HG02623 (cell line): Measurements from ENCODE around the gene PPM1G.
"Not testable (repeated sequence)": the region's sequence is repeated elsewhere in the genome, so short reads cannot be mapped to it uniquely, and the experiment has no call there.

Source experiments
- ATAC-seq: cut with Tn5 transposase; IDR thresholded peaks from one replicate; pipeline ENCODE4 v1.9.1; 2021; ENCODE audit warnings: moderate library complexity; ENCODE audit not compliant: unreplicated experiment

The PPM1G gene

GRCh38 chr2:27409321-27410073 lies at the start of gene PPM1G:
Gene PPM1G (minus strand): TSS chr2:27409591. CDS start chr2:27409422, 169 bp downstream.
- ATAC-seq, result peak; percentile 82

GRCh38 chr2:27453968-27454367 lies 44.6 kb upstream of the PPM1G start:
- no peak for ATAC-seq

- ATAC-seq, result no peak
Measured at GRCh38 chr2:27451095-27451494, 41.7 kb upstream of the PPM1G start.

DNA sequence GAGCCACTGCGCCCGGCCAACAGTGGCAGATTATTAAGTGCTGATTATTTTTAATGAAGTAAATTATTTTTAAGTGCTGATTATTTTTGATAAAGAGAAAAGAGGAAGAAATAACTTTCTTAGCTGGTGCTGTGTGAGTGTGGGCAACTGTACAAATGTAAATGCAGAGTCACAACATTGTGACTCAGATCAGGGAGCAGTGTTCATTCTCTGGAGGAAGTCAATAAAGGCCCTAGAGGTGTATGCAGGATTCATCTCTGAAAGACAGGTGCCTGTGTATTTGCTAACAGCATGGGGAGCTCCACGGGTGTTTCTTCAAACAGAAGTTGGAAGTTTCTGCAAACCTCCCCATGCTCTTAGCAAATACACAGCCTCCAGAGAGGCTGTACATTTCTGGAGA lies 39.0 kb upstream of the PPM1G start:
- no peak for ATAC-seq

- ATAC-seq, result no peak
Measured at GRCh38 chr2:27446057-27446456, 36.7 kb upstream of the PPM1G start.

GRCh38 chr2:27445615-27446014 lies 36.2 kb upstream of the PPM1G start:
- ATAC-seq, result no peak

- no peak for ATAC-seq
Measured at GRCh38 chr2:27445155-27445554, 35.8 kb upstream of the PPM1G start.

DNA sequence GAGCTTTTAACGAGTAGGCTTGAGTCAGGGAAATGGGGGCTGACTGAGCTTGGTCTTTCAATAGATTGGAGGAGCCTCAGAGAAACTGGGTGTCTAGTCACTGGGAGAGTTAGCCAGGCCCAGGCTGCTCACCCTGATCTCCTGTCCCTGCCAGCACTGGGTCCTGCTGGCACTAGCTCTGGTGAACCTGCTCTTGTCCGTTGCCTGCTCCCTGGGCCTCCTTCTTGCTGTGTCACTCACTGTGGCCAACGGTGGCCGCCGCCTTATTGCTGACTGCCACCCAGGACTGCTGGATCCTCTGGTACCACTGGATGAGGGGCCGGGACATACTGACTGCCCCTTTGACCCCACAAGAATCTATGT lies 33.5 kb upstream of the PPM1G start:
- no peak for ATAC-seq

DNA sequence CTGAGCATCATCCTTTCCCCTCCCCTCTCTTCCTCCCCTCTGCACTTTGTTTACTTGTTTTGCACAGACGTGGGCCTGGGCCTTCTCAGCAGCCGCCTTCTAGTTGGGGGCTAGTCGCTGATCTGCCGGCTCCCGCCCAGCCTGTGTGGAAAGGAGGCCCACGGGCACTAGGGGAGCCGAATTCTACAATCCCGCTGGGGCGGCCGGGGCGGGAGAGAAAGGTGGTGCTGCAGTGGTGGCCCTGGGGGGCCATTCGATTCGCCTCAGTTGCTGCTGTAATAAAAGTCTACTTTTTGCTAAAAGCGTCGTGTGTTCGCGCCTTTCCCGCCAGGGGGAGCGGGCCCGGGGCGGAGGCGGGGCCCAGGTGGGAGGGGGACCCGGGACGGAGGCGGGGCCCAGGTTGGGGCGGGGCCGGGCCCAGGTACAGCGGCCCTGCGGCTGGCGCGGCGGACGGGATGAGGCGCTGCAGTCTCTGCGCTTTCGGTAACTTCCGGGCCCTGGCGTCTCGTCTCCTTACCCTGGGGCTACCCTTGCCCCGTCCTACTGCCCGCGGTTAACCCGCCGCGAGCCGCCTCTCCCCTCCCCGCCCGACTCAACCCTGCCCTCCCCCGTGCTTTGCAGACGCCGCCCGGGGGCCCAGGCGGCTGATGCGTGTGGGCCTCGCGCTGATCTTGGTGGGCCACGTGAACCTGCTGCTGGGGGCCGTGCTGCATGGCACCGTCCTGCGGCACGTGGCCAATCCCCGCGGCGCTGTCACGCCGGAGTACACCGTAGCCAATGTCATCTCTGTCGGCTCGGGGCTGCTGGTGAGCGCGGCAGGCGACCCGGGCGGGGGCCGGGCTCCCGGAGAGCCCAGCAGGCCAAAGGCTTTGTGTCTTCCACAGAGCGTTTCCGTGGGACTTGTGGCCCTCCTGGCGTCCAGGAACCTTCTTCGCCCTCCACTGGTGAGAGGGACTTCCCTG lies 32.8 kb upstream of the PPM1G start, which contains the start of gene KRTCAP3:
TSS of gene KRTCAP3 (plus strand) at position 424 of the 962 bp plus-strand sequence. CDS start at position 456, 32 bp downstream.
- no peak for ATAC-seq

- no peak for ATAC-seq
Measured at GRCh38 chr2:27441226-27441926, 32.0 kb upstream of the PPM1G start.

GRCh38 chr2:27435628-27436027 lies 26.2 kb upstream of the PPM1G start:
- no peak for ATAC-seq

DNA sequence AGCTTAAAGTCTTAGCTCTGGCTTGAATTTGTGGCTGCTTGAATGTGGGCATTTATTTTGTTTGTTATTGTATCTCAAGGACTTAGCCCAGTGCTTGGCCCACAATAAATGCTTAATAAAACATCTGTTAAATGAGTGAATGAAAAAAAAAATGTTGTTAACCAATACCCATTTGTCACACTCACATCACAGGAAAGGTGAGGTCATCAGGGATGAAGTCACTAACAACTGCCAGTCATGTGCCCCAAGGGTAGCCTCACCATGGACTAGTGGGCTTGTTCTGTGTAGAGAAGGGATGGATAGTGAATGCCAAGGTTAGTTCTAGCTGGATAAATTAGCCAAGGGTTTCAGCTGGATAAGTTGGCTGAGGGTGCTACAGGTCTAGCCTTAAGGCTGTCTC lies 22.0 kb upstream of the PPM1G start:
- ATAC-seq, result no peak

DNA sequence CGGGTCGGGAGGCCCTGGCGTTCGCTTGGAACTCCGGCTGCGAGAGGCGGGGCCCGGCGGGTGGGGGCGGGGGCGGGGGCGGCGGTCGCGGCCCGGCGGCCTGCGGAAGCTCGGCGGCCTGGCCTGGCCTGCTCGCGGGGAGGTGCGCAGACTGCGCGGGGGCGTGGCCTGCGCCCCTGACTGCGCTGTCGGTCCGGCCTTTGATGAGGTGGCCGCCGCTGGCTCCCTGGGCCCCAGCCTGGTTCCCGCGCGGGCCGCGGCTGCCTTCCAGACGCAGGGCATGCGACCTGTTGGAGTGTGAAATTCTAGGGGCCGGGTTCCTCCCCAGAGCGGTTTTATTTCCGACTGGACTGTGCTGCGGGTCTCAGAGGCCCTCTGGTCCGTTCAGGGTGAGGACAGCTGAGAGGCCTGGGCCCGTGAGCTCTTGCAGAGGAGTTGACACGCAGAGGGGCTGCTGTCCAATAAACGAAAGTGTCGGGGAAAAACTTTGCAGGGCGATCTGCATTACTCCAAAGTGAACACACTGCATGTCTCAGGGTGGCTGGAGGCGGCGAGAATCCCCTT lies 19.7 kb upstream of the PPM1G start:
- ATAC-seq, result peak; percentile 62

DNA sequence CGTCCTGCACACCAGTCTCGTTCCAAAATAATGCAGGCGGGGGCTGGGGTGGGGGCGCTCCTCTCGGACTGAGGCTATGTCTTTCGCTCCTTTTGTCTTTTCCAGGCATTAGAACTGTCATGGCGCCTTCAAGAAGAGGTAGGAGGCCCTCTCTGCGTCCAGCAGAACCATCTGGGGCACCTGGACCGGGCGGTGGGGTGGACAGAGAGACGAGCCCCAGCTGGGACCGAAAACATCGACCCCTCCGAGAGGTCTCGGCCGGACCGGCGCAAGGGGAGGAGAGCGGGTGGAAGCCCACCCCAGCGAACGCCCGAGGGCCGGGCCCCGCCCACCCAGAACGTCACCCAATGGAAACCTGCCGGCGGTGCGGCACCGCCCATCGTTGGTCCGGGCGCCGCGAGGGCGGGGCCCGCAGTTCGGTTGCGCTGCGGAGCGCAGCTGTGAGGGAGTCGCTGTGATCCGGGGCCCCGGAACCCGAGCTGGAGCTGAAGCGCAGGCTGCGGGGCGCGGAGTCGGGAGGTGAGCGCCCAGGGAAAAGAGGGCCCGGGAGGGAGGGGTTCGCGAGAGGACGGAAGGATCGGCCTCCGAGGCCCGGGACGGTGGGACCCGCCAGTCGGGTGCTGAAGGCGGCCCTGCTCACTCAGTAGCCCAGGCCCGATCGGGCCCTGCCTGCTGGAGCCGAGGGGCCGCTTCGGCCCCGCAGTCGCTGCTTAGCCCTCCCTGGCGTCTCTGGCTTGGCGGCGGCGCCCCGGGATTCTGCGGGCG lies 19.0 kb upstream of the PPM1G start, which contains the start of gene NRBP1:
TSS of gene NRBP1 (plus strand) at position 419 of the 765 bp plus-strand sequence. CDS start 4,643 bp downstream, outside the sequence.
- ATAC-seq, result peak; percentile 86

GRCh38 chr2:27427863-27428212 lies 18.4 kb upstream of the PPM1G start:
- no peak for ATAC-seq

- not testable (repeated sequence) for ATAC-seq
Measured at GRCh38 chr2:27425039-27425438, 15.6 kb upstream of the PPM1G start.

DNA sequence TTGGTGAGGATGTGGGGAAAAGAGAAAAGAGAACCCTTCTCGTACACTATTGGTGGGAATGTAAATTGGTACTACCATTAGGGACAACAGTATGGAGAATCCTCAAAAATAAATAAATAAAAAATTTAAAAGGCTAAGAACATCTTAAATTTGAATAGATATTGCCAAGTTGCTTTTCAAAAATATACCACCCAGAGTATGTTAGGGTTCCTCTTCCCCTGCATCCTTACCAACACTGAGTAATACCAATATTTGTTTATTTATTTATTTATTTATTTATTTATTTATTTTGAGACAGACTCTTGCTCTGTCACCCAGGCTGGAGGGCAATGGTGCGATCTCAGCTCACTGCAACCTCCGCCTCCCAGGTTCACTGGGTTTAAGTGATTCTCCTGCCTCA lies 13.6 kb upstream of the PPM1G start:
- no peak for ATAC-seq

- no peak for ATAC-seq
Measured at GRCh38 chr2:27421660-27422250, 12.4 kb upstream of the PPM1G start.

GRCh38 chr2:27420996-27421395 lies 11.6 kb upstream of the PPM1G start:
- no peak for ATAC-seq

- no peak for ATAC-seq
Measured at GRCh38 chr2:27416151-27416550, 6.8 kb upstream of the PPM1G start.
